ENCODE results near the gene CALML4.
"Not testable (repeated sequence)": the region's sequence is repeated elsewhere in the genome, so short reads cannot be mapped to it uniquely, and the experiment has no call there.

Gene CALML4

DNA sequence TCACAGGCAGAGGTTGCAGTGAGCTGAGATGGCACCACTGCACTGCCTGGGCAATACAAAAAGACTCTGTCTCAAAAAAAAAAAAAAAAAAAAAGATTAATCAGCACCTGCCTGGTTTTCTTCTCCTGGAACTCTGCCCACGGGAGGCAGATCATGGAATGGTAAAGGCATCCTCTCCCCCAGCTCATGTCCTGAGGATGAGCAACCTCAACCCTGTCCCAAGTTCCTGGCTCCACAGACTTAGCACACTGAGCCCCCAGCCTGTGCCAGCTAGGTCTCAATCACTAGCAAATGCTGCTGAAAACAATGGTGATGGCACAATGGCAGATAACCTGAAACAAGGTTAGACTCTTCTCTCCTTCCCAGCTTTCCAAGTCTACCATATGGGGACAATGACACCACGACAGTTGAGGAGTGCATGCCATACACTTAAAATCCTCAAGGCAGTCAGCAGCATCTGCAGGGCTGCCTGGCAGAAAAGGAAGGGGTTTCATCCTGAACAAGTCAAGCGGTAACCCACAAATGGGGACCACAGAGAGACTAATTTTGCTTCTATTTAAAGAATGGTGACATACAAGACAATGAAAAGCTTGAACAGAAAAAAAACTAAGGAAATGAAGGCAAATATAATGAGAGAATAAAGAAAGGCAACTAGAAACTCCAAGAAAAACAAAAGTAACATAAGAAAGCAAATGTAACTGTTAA, 19.6 kb upstream of the CALML4 start:
- no peak for DNase-seq (ENCODE audit: low read depth)

- DNase-seq (ENCODE audit: low read depth): no peak
Observed at GRCh38 chr15:68224108-68224507, 19.0 kb upstream of the CALML4 start.

DNA sequence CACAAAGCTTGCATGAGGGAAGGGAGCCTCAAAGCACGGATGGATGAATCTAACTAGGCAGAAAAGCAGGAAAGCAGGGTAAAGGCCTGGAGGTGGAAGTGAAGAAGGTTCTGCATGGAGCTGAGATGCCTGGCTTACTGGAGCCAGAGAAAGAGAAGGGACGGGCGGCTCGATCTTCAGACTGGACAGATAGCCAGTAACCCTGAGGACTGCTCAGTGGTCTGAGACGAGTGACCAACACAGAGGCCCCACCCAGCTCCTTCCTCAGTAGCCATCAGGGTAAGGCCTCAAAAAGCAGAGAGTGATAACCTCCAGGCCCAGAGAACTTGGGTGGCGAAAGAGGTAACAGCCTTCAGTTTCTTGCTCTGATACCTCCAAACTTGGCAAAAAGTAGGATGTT, 18.0 kb upstream of the CALML4 start:
- no peak for DNase-seq (ENCODE audit: low read depth)

DNA sequence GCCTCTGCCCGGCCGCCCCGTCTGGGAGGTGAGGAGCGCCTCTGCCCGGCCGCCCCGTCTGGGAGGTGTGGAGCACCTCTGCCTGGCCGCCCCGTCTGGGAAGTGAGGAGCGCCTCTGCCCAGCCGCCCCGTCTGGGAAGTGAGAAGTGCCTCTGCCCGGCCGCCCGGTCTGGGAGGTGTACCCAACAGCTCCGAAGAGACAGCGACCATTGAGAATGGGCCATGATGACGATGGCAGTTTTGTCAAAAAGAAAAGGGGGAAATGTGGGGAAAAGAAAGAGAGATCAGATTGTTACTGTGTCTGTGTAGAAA, 17.3 kb upstream of the CALML4 start:
- not testable (repeated sequence) for DNase-seq (ENCODE audit: low read depth)

DNA sequence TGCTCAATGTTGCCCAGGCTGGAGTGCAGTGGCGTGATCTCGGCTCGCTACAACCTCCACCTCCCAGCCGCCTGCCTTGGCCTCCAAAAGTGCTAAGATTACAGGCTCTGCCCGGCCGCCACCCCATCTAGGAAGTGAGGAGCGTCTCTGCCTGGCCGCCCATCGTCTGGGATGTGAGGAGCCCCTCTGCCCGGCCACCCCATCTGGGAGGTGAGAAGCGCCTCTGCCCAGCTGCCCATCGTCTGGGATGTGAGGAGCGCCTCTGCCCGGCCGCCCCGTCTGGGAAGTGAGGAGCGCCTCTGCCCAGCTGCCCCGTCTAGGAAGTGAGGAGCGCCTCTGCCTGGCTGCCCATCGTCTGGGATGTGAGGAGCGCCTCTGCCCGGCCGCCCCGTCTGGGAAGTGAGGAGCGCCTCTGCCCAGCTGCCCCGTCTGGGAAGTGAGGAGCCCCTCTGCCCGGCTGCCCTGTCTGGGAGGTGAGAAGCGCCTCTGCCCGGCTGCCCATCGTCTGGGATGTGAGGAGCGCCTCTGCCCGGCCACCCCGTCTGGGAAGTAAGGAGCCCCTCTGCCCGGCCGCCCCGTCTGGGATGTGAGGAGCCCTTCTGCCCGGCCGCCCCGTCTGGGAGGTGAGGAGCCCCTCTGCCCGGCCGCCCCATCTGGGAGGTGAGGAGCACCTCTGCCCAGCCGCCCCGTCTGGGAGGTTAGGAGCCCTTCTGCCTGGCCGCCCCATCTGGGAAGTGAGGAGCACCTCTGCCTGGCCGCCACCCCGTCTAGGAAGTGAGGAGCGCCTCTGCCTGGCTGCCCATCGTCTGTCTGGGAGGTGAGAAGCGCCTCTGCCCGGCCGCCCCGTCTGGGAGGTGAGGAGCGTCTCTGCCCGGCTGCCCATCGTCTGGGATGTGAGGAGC, 16.6 kb upstream of the CALML4 start:
- not testable (repeated sequence) for DNase-seq (ENCODE audit: low read depth)

GRCh38 chr15:68220967-68221366, 15.8 kb upstream of the CALML4 start:
- DNase-seq (ENCODE audit: low read depth): no peak

GRCh38 chr15:68220489-68220888, 15.4 kb upstream of the CALML4 start:
- no peak for DNase-seq (ENCODE audit: low read depth)

DNA sequence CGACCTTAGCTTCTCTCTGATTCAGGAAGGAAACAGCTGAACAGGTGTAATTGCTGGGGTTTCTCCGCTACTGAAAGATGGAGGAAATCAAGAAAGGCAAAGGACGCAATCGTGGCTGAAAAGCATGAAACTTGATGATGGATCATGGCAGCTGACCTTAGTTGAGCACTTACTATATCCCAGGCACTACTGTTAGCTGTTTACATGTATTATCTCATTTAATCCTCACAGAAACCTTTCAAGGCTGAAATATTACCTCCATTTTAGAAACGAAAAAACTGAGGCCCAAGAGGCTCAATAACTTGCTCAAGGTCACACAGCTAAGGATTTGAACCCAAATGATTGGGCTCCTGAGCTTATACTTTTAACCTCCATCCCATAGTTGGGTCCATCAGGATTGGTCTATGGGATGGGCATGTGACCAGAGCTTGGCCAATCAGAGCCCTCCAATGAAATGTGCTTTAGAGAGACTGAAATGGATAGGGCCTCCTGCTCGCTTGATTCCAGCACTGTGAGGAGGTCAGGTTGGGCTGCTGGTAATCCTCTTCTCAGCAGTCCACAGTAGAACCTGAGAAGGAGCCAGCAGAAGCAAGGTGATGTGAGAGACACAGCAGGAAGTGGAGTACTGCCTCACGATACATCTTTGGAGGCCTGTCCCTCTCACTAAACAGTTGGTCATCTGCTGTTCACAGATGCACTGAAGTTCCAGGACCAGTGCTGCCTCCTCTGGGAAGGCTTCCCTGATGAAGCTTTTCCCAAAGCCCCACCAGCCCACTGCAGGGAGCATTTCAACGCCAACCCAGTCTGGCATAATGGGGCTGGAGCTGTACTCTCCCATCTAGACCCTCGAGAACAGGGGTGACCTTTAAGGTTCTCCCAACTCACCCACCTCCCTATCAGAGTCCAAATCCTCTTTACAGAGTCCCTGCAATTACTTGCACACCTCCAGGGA, 14.0 kb upstream of the CALML4 start:
- DNase-seq (ENCODE audit: low read depth): no peak

DNA sequence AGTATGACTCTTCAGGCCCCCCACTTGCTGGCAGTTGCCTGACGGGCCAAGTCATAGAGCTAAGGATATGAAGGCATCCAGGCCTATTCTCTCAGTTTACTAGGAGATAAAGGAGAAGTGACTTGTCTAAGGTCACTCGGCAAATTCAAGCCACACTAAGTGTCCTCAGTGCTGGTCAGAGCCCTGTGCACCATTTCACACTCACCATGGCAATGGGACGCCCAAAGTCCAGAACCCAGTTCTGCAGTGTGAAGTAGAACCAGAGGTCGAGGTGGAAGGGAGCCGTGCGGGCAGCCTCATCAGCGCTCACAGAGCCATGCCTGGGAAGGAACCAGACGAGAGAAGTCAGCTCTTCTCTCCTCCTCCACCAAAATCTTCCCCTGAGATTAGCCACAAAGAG, 13.2 kb upstream of the CALML4 start:
- DNase-seq (ENCODE audit: low read depth): no peak

GRCh38 chr15:68217341-68217740, 12.2 kb upstream of the CALML4 start:
- no peak for DNase-seq (ENCODE audit: low read depth)

DNA sequence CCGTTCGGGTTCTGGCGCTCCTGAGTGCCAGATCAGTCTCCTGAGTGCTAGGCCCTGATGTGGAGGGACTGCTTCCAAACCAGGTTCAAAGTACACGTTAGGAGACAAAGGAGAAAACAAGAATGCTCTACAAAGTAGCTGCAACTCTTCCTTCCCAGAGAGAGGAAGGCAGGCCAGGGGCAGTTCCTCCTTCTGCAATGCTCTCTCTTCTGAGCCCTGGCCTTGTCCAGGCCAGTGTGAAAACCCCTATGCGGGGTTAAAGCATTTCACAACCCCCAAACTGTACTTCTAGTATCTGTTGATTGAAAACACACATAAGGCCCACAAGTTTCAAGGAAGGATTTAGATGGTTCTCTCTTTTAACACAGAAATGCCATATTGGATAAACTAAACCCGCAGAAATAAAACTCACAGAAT, 9.7 kb upstream of the CALML4 start:
- no peak for DNase-seq (ENCODE audit: low read depth)

- no peak for DNase-seq (ENCODE audit: low read depth)
Observed at GRCh38 chr15:68213991-68214837, 9.1 kb upstream of the CALML4 start.

DNA sequence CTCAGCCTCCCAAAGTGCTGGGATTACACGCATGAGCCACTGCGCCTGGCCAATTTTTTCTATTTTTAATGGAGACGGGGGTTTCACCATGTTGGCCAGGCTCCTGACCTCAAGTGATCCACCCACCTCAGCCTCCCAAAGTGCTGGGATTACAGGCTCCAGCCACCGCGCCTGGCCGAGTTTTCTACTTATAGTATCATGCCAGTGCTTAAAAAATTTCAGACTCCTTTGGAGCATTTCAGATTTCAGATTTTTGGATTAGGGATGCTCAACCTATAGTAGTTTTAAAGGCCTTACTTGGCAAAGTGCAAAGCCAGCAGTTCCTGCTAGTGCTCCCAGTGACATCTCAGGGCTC, 8.3 kb upstream of the CALML4 start:
- not testable (repeated sequence) for DNase-seq (ENCODE audit: low read depth)

DNA sequence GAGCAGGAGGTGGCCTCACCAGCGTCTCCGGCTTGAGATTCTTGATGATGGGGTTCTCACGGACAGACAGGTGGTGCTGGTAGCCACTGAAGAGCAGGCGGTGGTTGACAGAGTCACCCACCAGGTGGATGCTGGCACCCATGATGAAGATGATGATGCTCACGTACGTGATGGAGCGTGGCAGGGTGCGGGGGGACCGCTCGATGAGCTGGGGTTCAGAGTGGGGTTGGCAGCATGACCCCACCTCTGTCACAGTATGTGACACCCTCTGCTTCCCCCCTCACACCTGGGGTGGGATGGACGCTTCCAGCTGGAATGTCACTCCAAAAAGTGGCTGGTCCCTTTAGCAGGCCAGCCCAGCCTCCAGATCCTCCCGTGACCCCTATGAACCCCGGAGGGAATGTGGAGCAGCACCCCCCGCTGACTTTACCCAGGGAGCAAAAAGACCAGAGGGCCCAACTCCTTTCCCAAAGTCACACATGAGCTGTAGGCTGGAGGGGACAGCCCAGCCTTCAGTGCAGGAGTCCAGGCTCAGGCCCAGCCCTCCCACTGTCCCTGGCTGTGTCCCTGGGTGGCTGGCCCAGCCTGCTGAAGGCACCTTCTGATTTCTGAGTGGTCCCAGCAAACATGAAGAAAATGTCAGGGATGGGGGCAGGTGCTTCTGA, 6.7 kb upstream of the CALML4 start:
- no peak for DNase-seq (ENCODE audit: low read depth)

DNA sequence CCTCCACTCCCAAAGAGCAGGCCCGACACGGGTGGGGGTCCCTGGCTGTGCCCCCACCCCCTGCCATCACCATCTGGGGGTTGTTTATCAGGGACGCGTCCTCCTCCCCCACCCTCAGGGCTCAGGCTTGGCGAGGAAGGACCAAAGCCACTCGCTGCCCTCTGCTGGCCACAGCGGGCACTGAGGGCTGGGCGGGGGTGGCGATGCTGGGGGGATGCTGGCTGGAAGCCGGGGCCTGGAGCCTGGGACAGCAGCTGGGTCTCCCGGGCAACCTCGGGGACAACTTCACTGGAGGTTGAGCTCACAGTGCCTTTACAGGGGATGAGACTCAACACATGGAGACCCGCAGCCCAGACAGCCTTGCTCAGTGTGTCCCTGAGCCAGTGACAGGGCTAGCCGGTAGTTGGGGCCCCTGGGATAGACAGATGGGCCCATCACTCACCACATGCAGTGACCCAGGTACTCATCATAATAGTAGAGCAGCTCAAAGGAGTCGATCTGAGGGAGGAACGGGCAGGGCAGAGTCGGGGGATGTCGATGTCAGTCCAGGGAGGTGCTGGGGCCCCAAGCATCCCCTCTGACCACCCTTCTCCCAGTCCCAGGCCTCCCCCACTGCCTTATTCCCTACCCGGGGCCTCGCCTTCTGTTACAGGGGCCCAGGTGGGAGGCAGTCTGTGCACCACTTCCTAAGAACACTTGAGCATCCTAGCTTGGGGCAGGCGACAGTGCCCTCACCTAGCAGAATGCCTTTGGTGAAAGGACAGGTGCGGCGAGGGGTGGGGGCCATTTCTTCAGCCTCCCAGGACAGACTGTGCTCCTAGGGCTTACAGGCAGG, 5.9 kb upstream of the CALML4 start:
- peak; percentile 22 for DNase-seq (ENCODE audit: low read depth)

DNA sequence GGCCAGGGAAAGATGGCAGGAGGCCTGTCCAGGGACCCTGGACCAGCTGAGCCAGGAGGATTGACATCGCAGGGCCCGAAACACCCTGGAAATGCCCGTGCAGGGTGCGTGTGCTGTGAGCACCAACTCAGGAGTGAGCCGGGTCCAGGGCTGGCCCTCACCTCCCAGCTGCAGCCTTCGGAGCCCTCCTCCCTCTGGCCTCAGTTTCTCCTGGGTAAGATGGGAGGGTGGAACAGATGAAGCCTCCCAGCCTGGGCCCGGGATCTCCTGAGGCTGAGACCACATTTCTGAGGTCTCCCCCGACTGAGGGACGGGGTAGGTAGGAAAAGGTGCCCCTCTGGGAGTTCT, 5.3 kb upstream of the CALML4 start:
- DNase-seq (ENCODE audit: low read depth): no peak

DNA sequence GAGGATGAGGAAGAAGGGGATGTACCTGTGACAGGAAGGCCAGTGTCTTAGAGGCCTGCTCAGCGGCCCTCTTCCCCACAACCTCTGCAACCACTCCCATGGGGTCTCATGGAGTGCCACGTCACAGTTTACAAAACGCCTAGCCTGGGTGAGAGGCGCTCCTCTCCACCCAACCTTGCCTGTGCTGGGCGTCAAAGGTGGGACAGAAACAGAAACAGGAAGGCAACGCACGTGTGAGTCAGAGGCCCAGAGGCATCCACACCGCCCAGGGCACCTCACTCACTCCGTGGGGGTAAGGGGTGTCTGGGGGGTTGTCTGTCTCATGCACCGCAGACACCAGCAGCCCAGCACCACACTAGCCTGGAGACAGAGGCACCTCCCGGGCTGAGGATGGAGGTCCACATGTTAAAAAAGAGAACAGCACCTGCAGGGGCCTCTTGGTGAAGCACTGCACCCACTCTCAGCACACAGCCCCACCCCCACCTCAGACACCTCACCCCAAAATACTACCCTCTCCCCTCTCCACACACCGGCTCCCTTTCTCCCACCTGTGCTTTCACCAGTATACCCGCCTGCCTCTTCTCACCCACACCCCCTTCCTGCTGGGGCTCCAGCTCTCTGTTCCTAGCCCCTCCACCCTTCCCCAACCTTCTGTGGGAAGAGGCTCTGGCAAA, 4.7 kb upstream of the CALML4 start:
- DNase-seq (ENCODE audit: low read depth): peak; percentile 35

DNA sequence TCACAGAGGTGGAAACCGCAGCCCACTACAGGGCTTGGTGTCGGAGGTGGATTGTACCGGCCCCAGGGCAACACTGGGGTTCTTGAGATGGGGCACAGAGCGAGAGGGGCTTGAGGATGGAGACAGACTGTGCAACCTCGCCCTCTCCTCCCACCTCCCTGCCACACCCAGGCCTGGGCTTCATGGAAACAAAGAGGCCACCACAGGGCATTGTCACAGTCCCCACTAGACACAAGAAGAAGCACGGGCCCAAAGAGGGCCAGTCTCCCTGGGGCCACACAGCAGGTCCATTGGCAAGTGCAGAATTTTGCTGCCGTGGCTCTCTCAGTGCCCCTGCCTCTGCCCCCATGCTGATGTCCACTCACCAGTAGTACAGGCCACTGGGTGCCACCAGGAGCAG, 4.1 kb upstream of the CALML4 start:
- DNase-seq (ENCODE audit: low read depth): no peak

GRCh38 chr15:68208636-68209240, 3.6 kb upstream of the CALML4 start:
- no peak for DNase-seq (ENCODE audit: low read depth)

All from stimulated activated CD4-positive, alpha-beta T cell treated with anti-CD3 and anti-CD28 coated beads, Interleukin-2, amount 100 ng/mL, for 4 hours (primary cell).